ENCODE data around the gene NEFH.
"Not testable (repeated sequence)": the region's sequence is repeated elsewhere in the genome, so short reads cannot be mapped to it uniquely, and the experiment has no call there.

Gene NEFH

GRCh38 chr22:29479417-29480261 lies at the start of gene NEFH:
Gene NEFH, plus strand, starts transcription at chr22:29480218. Its CDS starts 45 bp downstream, at chr22:29480263.
- peaks cover 42% of the 10 kb centered on the region for H3K27me3 ChIP-seq (ENCODE audit: insufficient read depth, low read length)

GRCh38 chr22:29431986-29432385 lies 48.0 kb upstream of the NEFH start:
- Histone ChIP-seq H3K4me3 (ENCODE audit: low read length) (no peak overlapping the region), H2AFZ (ENCODE audit: low read depth, low read length) (no peak overlapping the region), H3K9me3 (ENCODE audit: low read length) (no peaks in the 10 kb centered on the region), H3K4me1 (ENCODE audit: insufficient read depth, low read length) (no peaks in the 10 kb centered on the region), H3K27me3 (ENCODE audit: insufficient read depth, low read length) (no peaks in the 10 kb centered on the region), H3K36me3 (ENCODE audit: insufficient read depth, low read length) (no peaks in the 10 kb centered on the region)

More at GRCh38 chr22:29479417-29480261, at the start of gene NEFH:
- peaks cover 28% of the 10 kb centered on the region for H3K4me1 ChIP-seq (ENCODE audit: insufficient read depth, low read length)
- H3K9me3 ChIP-seq (ENCODE audit: low read length): peaks cover 5% of the 10 kb centered on the region
- H2AFZ ChIP-seq (ENCODE audit: low read depth, low read length): peak within 1 kb of the TSS; percentile 14
- peak within 1 kb of the TSS; percentile 41 for H3K4me3 ChIP-seq (ENCODE audit: low read length)
- no peaks in the 10 kb centered on the region for H3K36me3 ChIP-seq (ENCODE audit: insufficient read depth, low read length)

GRCh38 chr22:29433856-29434255 lies 46.2 kb upstream of the NEFH start:
- H3K27me3 ChIP-seq (ENCODE audit: insufficient read depth, low read length): no peaks in the 10 kb centered on the region
- no peak overlapping the region for H2AFZ ChIP-seq (ENCODE audit: low read depth, low read length)
- H3K4me1 ChIP-seq (ENCODE audit: insufficient read depth, low read length): no peaks in the 10 kb centered on the region
- H3K36me3 ChIP-seq (ENCODE audit: insufficient read depth, low read length): no peaks in the 10 kb centered on the region
- no peaks in the 10 kb centered on the region for H3K9me3 ChIP-seq (ENCODE audit: low read length)
- H3K4me3 ChIP-seq (ENCODE audit: low read length): no peak overlapping the region

- no peaks in the 10 kb centered on the region for H3K9me3 ChIP-seq (ENCODE audit: low read length)
- H3K4me3 ChIP-seq (ENCODE audit: low read length): no peak overlapping the region
- H3K36me3 ChIP-seq (ENCODE audit: insufficient read depth, low read length): no peaks in the 10 kb centered on the region
- H3K27me3 ChIP-seq (ENCODE audit: insufficient read depth, low read length): no peaks in the 10 kb centered on the region
- no peaks in the 10 kb centered on the region for H3K4me1 ChIP-seq (ENCODE audit: insufficient read depth, low read length)
- H2AFZ ChIP-seq (ENCODE audit: low read depth, low read length): no peak overlapping the region
These were observed 45.7 kb upstream of the NEFH start for GRCh38 chr22:29434288-29434687.

GRCh38 chr22:29435236-29436136 lies 44.5 kb upstream of the NEFH start:
- Histone ChIP-seq H3K27me3 (ENCODE audit: insufficient read depth, low read length) (no peaks in the 10 kb centered on the region), H2AFZ (ENCODE audit: low read depth, low read length) (no peak overlapping the region), H3K9me3 (ENCODE audit: low read length) (no peaks in the 10 kb centered on the region), H3K36me3 (ENCODE audit: insufficient read depth, low read length) (no peaks in the 10 kb centered on the region), H3K4me1 (ENCODE audit: insufficient read depth, low read length) (no peaks in the 10 kb centered on the region), H3K4me3 (ENCODE audit: low read length) (no peak overlapping the region)

- not testable (repeated sequence) for H3K4me1 ChIP-seq (ENCODE audit: insufficient read depth, low read length); H3K27me3 ChIP-seq (ENCODE audit: insufficient read depth, low read length); H3K9me3 ChIP-seq (ENCODE audit: low read length); H3K36me3 ChIP-seq (ENCODE audit: insufficient read depth, low read length); H3K4me3 ChIP-seq (ENCODE audit: low read length); H2AFZ ChIP-seq (ENCODE audit: low read depth, low read length)
These were observed 41.7 kb upstream of the NEFH start, which contains the start of gene RFPL1 for GRCh38 chr22:29438283-29438682. Gene RFPL1, plus strand, starts transcription at chr22:29438583.

GRCh38 chr22:29442976-29443375 lies 37.0 kb upstream of the NEFH start:
- Histone ChIP-seq H2AFZ (ENCODE audit: low read depth, low read length) (no peak overlapping the region), H3K4me3 (ENCODE audit: low read length) (no peak overlapping the region), H3K9me3 (ENCODE audit: low read length) (no peaks in the 10 kb centered on the region), H3K36me3 (ENCODE audit: insufficient read depth, low read length) (no peaks in the 10 kb centered on the region), H3K27me3 (ENCODE audit: insufficient read depth, low read length) (no peaks in the 10 kb centered on the region), H3K4me1 (ENCODE audit: insufficient read depth, low read length) (peaks cover 8% of the 10 kb centered on the region)

- Histone ChIP-seq H3K9me3 (ENCODE audit: low read length) (no peaks in the 10 kb centered on the region), H3K4me1 (ENCODE audit: insufficient read depth, low read length) (peaks cover 8% of the 10 kb centered on the region), H2AFZ (ENCODE audit: low read depth, low read length) (no peak overlapping the region), H3K36me3 (ENCODE audit: insufficient read depth, low read length) (no peaks in the 10 kb centered on the region), H3K4me3 (ENCODE audit: low read length) (no peak overlapping the region), H3K27me3 (ENCODE audit: insufficient read depth, low read length) (no peaks in the 10 kb centered on the region)
These were observed 36.6 kb upstream of the NEFH start for GRCh38 chr22:29443452-29443851.

DNA sequence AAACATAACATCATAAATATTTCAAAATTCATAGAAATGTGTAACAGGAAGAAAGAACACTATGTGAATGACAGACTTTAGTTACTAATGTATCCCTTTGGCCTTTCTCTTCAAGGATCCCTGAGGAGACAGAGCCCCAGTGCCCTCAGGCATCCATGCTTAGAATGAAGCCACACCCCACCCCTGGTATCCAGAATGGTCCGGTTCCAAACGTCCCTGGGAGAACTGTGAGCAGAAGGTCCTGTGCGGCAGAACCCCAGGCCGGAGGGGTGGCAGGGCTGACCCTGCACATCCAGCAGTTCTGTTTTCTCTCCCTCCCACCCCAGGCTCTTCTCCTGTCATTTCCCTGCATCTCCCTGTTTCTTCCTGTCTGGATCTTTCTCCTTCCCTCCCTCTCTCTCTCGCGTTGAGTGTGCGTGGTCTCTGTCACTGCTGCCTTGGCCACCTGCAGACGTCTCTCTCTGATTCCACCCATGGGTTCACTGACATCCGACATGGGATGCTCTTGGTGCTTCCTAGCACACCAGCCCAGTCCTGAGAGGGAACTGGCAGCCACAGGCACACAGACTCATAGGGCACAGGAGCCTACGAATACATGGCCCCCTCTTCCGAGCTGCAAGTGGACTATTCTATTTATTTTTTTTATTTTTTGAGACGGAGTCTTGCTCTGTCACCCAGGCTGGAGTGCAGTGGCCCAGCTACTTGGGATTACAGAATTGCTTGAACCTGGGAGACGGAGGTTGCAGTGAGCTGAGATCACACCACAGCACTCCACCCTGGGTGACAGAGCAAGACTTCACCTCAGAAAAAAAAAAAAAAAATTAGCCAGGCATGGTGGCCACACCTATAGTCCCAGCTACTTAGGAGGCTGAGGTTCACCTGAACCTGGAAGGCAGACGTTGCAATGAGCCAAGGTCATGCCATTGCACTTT lies 35.9 kb upstream of the NEFH start:
- Histone ChIP-seq H3K4me1 (ENCODE audit: insufficient read depth, low read length) (peaks cover 8% of the 10 kb centered on the region), H2AFZ (ENCODE audit: low read depth, low read length) (no peak overlapping the region), H3K27me3 (ENCODE audit: insufficient read depth, low read length) (no peaks in the 10 kb centered on the region), H3K36me3 (ENCODE audit: insufficient read depth, low read length) (no peaks in the 10 kb centered on the region), H3K4me3 (ENCODE audit: low read length) (no peak overlapping the region), H3K9me3 (ENCODE audit: low read length) (no peaks in the 10 kb centered on the region)

DNA sequence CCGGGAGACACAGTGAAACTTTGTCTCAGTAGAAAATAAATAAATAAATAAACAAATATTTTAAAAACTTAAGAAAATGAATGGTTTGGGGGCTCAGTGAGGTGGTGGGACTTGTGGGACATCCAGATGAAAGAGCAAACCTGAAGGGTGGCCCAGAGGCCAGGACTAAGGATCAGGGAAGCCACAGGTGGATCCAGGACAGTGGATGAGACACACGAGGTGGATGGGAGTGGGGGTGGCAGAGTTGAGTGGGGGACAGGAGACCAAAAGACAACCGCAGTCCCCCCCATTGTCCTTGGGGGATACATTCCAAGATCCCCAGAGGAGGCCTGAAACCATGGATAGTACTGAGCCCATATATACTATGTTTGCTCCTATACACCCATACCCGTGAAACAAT lies 34.5 kb upstream of the NEFH start:
- Histone ChIP-seq H2AFZ (ENCODE audit: low read depth, low read length) (no peak overlapping the region), H3K27me3 (ENCODE audit: insufficient read depth, low read length) (no peaks in the 10 kb centered on the region), H3K36me3 (ENCODE audit: insufficient read depth, low read length) (no peaks in the 10 kb centered on the region), H3K9me3 (ENCODE audit: low read length) (no peaks in the 10 kb centered on the region), H3K4me1 (ENCODE audit: insufficient read depth, low read length) (peaks cover 8% of the 10 kb centered on the region), H3K4me3 (ENCODE audit: low read length) (no peak overlapping the region)

- Histone ChIP-seq H3K9me3 (ENCODE audit: low read length) (no peaks in the 10 kb centered on the region), H2AFZ (ENCODE audit: low read depth, low read length) (no peak overlapping the region), H3K4me3 (ENCODE audit: low read length) (no peak overlapping the region), H3K27me3 (ENCODE audit: insufficient read depth, low read length) (no peaks in the 10 kb centered on the region), H3K4me1 (ENCODE audit: insufficient read depth, low read length) (peaks cover 8% of the 10 kb centered on the region), H3K36me3 (ENCODE audit: insufficient read depth, low read length) (no peaks in the 10 kb centered on the region)
These were observed 32.1 kb upstream of the NEFH start for GRCh38 chr22:29447906-29448305.

GRCh38 chr22:29449296-29449875 lies 30.6 kb upstream of the NEFH start:
- Histone ChIP-seq H2AFZ (ENCODE audit: low read depth, low read length) (no peak overlapping the region), H3K4me1 (ENCODE audit: insufficient read depth, low read length) (no peaks in the 10 kb centered on the region), H3K4me3 (ENCODE audit: low read length) (no peak overlapping the region), H3K36me3 (ENCODE audit: insufficient read depth, low read length) (no peaks in the 10 kb centered on the region), H3K9me3 (ENCODE audit: low read length) (no peaks in the 10 kb centered on the region), H3K27me3 (ENCODE audit: insufficient read depth, low read length) (no peaks in the 10 kb centered on the region)

Data from neuron (in vitro differentiated cells).